Measurements from ENCODE around the gene PARD6A. TPM values are rescaled to one million over a fixed set of nuclear protein-coding genes. Genes with fewer than 3 reads are reported as not detected.

Gene PARD6A
- total and polyA plus RNA-seq, 2 of the 13 experiments (the other 11 are each of a cell fraction or from before 2014, with no cell fraction given), result 3.5 to 4.3 TPM

DNA sequence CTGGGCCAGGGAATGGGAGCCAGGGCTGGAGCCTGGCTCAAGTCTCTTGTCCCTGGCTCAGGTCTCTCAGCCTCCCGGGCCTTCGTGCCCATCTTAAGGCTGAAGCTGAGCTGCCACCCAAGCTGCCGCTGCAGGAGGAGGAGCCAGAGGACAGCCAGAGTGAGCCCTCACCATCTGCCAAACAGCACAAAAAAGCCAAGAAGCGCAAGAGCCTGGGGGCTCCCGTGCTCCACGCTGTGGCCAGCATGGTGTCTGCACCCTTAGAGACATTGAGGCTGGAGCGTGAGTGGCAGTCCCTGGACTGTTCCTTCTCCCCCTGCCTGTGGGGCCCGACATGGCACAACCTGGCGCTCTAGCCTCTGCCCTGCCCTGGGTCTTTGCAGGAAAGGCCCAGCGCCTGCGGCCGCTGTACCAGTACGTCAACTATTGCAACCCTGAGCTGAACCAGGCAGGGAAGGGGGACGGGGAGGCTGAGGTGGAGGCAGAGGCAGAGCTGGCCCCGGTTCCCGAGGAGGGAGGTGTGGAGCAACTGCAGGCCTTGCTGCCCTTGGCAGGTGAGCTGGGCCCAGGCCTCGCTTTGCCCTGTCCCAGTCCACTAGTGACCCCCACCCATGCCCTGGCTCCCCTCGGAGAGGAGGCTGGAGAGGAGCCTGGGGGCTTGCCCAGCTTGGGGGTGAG lies 7.2 kb downstream of the PARD6A start (continued):
- TF ChIP-seq HBP1 (CRISPR knock-in tag; IDR thresholded peaks at IDR 0.05; ENCODE audit: low read depth) (0 out of 2 replicates have a peak, but pooled peaks have one; percentile 30), ZNF564 (CRISPR knock-in tag; IDR thresholded peaks at IDR 0.05) (no peak), SALL2 (CRISPR knock-in tag; IDR thresholded peaks at IDR 0.05) (peak; percentile 37; the same call in 1 of the 2 replicates), ZSCAN31 (CRISPR knock-in tag; IDR thresholded peaks at IDR 0.05; ENCODE audit: low read depth) (peak; percentile 28), SIX1 (CRISPR knock-in tag; IDR thresholded peaks at IDR 0.05; ENCODE audit: borderline replicate concordance) (no peak), KDM5A (IDR thresholded peaks at IDR 0.05; ENCODE audit: borderline replicate concordance, low read length) (no peak), CHCHD3 (CRISPR knock-in tag; IDR thresholded peaks at IDR 0.05) (peak; percentile 94), HDAC1 (CRISPR knock-in tag; IDR thresholded peaks at IDR 0.05) (peak; percentile 55), ZNF232 (CRISPR knock-in tag; IDR thresholded peaks at IDR 0.05; ENCODE audit: borderline replicate concordance) (no peak), KDM2A (CRISPR knock-in tag; IDR thresholded peaks at IDR 0.05; ENCODE audit: borderline replicate concordance, low read depth) (peak; percentile 91), FOXC1 (CRISPR knock-in tag; IDR thresholded peaks at IDR 0.05; ENCODE audit: borderline replicate concordance) (peak; percentile 84; the same call in 1 of the 2 replicates), ATF4 (CRISPR knock-in tag; IDR thresholded peaks at IDR 0.05) (no peak), BCL6 (CRISPR knock-in tag; IDR thresholded peaks at IDR 0.05) (peak; percentile 56; the same call in 1 of the 2 replicates), KLF12 (CRISPR knock-in tag; IDR thresholded peaks at IDR 0.05; ENCODE audit: borderline replicate concordance) (0 out of 2 replicates have a peak, but pooled peaks have one; percentile 34), RFX1 (IDR thresholded peaks at IDR 0.05) (no peak)
- TF ChIP-seq, protein P1, sequence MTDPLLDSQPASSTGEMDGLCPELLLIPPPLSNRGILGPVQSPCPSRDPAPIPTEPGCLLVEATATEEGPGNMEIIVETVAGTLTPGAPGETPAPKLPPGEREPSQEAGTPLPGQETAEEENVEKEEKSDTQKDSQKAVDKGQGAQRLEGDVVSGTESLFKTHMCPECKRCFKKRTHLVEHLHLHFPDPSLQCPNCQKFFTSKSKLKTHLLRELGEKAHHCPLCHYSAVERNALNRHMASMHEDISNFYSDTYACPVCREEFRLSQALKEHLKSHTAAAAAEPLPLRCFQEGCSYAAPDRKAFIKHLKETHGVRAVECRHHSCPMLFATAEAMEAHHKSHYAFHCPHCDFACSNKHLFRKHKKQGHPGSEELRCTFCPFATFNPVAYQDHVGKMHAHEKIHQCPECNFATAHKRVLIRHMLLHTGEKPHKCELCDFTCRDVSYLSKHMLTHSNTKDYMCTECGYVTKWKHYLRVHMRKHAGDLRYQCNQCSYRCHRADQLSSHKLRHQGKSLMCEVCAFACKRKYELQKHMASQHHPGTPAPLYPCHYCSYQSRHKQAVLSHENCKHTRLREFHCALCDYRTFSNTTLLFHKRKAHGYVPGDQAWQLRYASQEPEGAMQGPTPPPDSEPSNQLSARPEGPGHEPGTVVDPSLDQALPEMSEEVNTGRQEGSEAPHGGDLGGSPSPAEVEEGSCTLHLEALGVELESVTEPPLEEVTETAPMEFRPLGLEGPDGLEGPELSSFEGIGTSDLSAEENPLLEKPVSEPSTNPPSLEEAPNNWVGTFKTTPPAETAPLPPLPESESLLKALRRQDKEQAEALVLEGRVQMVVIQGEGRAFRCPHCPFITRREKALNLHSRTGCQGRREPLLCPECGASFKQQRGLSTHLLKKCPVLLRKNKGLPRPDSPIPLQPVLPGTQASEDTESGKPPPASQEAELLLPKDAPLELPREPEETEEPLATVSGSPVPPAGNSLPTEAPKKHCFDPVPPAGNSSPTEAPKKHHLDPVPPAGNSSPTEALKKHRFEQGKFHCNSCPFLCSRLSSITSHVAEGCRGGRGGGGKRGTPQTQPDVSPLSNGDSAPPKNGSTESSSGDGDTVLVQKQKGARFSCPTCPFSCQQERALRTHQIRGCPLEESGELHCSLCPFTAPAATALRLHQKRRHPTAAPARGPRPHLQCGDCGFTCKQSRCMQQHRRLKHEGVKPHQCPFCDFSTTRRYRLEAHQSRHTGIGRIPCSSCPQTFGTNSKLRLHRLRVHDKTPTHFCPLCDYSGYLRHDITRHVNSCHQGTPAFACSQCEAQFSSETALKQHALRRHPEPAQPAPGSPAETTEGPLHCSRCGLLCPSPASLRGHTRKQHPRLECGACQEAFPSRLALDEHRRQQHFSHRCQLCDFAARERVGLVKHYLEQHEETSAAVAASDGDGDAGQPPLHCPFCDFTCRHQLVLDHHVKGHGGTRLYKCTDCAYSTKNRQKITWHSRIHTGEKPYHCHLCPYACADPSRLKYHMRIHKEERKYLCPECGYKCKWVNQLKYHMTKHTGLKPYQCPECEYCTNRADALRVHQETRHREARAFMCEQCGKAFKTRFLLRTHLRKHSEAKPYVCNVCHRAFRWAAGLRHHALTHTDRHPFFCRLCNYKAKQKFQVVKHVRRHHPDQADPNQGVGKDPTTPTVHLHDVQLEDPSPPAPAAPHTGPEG (CRISPR knock-in tag; IDR thresholded peaks at IDR 0.05), result no peak
- TF ChIP-seq, protein P2, sequence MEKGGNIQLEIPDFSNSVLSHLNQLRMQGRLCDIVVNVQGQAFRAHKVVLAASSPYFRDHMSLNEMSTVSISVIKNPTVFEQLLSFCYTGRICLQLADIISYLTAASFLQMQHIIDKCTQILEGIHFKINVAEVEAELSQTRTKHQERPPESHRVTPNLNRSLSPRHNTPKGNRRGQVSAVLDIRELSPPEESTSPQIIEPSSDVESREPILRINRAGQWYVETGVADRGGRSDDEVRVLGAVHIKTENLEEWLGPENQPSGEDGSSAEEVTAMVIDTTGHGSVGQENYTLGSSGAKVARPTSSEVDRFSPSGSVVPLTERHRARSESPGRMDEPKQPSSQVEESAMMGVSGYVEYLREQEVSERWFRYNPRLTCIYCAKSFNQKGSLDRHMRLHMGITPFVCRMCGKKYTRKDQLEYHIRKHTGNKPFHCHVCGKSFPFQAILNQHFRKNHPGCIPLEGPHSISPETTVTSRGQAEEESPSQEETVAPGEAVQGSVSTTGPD (CRISPR knock-in tag; IDR thresholded peaks at IDR 0.05), result no peak; the same call in 1 of the 2 replicates
- TF ChIP-seq, protein P3, sequence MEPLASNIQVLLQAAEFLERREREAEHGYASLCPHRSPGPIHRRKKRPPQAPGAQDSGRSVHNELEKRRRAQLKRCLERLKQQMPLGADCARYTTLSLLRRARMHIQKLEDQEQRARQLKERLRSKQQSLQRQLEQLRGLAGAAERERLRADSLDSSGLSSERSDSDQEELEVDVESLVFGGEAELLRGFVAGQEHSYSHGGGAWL (CRISPR knock-in tag; IDR thresholded peaks at IDR 0.05), result no peak

All from HepG2 (cell line).